Measurements from ENCODE around the gene NHLRC1.

NHLRC1 gene

DNA sequence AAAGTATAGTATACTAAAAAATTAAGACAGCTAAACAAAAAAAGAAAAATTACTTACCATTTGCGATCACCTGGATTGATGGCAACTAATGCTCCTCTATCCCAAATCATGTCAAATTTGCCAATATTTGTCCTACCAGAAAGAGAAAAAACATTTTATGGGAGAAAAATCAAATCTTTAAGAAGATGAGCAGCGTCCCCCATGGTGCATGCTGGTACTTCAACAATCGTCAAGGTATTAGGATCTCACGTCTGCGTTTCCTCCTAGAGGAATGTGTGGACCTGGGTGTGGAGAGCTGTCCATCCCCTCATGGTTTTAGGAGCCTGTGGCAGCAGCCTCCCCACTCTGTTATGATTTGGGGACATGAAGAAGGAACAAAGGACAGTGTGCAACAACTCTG is 16.4 kb upstream of the NHLRC1 start:
- no peak for DNase-seq

DNA sequence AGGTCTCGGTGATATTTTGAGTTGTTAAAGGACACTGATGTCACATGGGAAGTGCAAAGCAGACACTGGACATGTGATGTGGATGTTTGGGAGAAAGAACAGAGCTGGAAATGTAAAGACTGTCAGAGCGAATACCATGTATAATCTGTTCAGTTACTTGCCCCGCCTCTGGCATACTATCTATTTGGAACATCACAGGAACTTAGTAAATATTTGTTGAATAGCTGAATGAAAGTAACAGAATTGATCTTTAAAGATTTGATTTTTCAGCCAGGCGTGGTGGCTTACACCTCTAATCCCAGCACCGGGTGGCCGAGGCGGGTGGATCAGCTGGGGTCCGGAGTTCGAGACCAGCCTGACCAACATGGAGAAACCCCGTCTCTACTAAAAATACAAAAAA is 13.8 kb upstream of the NHLRC1 start:
- DNase-seq, result no peak

DNA sequence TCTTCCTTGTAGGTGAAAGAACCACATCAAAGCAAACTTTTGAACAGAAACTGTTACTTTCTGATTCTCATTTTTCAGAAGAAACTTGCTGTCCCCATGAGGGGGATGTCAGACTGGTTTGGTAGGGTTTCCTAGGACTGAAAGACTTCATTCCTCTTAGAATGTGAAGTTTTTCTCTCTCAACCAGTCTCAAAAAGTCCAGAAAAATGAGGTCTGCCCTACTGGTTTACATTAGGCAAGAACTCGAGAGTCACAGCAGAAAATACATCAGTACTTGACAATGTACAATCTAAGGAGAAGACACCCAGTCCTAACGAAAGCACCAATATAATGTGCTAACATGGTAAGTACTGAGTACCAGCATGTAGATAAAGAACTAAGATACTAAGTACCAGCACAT is 12.7 kb upstream of the NHLRC1 start:
- no peak for DNase-seq

DNA sequence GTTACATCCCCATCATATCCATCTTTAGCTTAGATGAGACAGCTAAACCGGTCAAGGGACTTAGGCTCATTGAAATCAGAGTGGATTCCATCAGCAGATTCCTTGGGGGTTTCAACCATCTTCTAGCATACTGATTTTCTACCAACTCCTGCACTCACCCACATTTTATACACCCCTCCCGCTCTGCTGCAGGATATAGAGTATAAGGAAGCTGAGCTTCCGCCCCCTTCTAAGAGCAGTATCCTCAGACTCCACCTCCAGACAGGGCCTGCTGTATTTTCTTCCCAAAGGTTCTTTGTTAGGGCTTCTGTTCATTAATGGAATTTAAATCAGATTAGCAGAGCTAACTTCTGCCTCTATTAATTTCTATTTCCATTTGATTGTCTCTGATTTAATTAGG is 9.9 kb upstream of the NHLRC1 start:
- DNase-seq, result no peak

DNA sequence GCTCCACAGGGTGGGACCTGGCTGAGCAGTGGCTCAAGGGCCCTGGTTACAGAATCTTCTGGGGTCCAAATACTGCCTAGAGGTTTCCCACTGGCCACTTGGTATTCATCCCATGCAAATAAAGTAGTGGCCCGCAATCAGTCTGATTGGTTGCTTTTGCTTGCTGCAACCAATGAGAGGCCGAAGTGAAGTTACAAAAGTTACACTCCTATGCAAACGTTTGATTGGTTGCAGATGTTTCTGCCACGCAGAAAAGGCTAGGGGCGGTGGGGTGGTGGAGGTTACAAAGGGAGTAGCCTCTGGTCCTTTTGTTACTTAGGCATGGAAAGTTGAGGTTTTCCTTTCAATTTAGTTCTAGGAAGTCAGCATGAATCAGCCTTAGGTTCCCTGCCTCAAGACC is 3.6 kb upstream of the NHLRC1 start:
- no peak for DNase-seq

DNA sequence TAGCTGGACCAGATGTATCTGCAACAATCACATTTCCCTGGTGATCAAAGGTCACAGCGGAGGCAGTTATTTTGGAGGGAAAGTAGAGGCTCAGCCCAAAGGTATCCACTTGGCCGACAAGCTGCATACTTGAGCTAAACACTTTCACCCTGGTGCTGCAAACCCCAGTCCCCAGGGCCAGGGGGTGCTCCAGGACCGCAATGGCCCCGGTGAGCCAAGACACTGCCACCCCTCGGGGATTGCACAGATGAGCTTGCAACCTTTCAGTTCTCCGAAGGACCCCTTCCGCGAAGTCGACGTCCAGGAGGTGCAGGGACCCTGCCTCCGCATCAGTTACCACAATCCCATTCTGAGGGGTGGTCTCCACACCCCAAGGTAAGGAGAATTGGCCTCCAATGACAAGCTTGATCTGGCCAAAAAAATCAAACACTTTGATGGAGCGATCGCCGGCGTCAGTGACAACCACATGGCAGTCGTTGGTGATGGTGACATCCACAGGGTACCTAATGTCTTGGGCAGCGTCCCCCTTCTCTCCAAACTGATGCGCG is 823 bp downstream of the NHLRC1 start:
- DNase-seq, result no peak

DNA sequence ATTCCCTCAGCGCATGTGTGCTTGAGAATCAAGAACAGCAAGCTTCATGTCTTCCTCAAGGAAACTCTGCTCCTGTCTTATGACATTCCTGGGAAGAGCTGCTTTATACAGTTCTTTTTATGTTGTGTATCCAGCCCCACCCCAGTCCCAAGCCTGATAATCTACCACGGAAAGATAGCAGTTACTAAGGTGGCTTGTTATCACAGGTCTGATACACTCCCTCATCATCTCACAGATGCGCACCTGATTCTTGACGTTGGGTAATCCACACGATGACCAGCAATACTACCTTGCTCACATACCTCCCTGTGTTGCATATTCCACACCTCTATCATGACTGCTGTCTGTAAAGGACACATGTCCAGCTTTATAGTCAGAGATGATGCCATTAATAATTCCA is 3.2 kb downstream of the NHLRC1 start:
- DNase-seq, result no peak

DNA sequence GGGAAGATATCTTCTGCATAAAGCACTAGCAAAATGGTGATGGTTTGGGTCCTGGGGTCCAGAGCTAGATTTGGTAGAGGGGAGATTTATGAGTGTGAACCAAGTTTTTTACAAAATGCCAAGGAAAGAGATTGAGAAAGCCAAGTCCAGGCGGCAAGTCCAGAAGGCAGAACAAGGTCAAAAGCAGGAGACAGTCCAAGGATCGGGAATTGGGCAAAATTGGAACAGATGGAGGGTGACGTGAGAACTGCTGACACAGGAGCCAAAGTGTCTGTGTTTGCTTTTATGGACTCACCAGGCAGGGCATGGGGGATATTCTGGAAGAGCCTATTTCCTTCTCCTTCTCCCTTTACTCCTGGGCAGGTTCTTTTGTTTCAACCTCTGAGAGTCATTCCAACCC is 4.1 kb downstream of the NHLRC1 start:
- DNase-seq, result no peak

DNA sequence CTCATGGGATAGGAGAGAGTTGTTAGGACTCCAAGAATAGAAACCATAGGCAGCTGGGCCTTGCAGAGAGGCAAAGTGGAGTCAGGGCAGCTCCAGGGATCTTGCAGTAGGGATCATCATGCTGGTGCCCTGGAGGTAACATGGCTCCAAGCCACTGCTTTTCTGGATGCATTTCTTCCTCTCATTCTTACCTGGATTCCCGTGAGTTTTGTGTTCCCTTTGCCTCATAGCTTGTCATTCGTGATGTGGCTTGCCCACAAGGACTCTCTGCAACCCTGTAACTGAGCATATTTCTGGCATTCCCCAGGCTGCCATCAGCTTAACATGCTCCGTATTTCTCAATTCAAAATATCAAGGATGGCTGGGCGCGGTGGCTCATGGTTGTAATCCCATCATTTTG is 5.3 kb downstream of the NHLRC1 start:
- no peak for DNase-seq

DNA sequence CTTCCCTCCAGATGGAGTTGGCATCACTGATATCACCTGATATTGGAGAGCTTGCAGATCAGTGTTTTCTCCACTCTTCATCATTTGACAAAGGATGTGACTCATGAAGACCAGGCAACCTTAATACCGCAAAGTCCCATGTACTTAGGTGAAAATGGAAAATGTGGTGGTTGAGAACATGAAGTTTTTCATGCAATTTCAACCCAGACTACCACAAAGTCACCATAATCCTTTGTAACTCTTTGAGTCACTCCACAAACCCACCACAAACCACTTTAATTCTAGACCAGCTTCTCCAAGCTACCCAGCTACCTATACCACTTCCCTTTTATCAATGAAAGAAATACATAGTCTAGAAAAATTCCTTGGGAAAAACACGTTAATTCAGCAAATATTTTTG is 7.1 kb downstream of the NHLRC1 start:
- no peak for DNase-seq

DNA sequence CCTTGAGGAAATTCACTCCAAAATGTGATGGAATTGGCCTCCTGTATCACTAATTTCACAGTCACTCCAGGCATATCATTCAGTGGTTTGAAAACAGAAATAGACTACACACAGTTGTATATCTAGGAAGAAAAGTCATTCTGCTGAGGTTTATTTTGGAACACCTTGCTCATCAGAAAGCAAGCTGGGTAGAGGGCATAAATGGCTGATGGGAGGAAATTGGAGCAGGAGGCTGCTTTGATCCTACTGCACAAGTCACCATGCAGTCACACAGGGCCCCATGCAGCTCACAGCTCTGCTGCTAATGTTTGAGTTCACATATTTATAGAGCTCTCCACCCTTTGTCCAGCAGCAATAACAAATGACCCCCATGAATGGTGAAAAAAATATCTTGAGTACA is 12.3 kb downstream of the NHLRC1 start:
- DNase-seq, result no peak

DNA sequence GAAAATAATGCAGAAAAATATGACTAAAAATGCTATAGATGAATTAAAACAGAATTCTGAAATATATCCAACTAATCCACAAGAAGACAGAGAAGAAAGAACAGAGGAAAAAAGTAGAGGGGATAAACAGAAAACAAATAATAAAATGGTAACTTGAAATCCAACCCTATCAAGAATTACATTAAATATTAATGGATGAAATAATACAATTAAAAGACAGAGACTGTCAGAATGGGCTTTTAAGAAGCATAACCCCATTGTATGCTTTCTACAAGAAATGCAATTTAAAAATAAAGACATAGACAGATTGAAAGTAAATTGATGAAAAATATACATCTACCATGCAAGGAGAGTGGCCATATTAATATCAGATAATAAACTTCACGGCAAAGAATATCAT is 15.4 kb downstream of the NHLRC1 start:
- no peak for DNase-seq

DNA sequence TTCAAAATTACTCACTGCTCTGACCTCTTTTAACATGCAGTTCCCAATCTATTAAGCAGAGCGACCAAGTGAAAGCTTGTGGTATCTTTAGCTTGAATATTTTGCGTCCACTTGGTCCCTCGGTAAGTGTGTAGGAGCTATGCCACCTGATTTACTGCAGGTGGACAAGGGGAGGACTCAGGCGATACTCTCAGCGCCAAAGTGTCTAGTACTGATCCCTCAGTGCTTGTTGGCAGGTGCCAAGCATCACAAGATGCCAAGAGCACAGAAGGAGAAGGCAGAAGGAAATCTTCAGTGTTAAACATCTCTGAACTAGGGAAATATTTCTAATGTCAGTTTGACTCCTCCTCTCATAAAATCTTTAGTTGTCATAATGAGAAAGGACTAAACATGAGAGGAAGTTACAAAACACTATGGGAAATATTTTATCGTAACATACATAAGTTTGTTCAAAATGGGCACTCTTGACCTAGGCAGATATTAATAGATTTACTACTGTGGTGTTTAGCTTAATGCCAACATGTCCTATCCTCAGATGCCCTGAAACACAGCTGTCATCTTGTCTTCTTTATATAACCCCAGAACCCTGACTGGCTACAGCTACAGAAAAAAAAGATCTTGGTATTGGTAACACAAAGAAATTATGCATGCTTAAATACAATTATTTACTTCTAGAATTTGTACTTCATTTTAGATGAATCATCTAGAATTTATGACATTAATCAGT is 19.5 kb downstream of the NHLRC1 start:
- no peak for DNase-seq

DNA sequence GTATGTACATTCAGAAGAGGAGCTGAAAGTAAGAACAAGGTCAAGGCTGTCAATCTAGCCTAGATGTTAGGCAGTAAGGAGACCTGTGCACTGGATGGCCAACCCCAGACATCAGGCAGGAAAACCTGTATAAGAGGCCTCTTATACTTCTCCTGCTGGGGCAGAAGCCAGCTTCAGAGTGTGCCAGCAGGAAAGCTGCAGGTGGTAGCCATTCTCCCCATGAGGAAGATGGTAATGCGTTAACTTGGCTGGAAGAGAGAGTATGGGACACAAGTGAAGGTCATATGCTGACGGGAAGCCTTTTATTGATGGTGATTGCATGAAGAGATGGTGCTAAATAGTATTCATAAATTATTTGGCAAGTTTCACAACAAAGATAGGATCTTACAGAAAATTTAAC is 20.6 kb downstream of the NHLRC1 start:
- DNase-seq, result no peak

DNA sequence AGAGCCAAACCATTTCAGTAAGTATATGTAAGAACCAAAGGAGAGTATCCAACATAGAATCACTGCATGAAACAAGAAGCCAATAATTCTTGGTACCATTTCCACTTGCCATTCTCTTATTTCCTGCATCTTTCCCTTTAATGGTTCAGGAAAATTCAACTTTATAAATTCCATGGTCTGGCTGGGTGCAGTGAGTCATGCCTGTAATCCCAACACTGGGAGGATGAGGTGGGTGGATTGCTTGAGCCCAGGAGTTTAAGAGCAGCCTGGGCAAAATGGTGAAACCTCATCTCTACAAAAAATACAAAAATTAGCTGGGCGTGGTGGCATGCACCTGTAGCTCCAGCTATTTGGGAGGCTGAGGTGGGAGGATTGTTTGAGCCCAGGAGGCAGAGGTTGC is 21.2 kb downstream of the NHLRC1 start:
- DNase-seq, result no peak

DNA sequence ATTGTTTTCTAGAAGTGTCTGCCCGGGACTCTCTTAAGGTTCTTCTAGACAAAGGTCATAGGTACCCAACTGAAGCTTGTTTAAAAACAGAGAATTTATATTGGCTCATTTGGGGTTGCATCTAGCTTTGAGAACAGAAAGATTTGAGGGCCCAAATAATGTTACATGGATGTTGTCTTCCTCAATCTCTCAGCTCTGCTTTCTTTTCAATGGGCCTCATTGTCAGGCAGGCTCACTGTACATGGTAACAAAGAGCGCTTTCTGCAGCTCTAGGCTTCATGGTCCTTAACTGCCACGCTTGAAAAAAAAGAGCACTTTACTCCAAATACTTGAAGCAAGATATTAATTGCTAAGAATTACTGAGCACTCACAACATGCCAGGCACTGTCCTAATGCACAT is 22.2 kb downstream of the NHLRC1 start:
- no peak for DNase-seq

DNA sequence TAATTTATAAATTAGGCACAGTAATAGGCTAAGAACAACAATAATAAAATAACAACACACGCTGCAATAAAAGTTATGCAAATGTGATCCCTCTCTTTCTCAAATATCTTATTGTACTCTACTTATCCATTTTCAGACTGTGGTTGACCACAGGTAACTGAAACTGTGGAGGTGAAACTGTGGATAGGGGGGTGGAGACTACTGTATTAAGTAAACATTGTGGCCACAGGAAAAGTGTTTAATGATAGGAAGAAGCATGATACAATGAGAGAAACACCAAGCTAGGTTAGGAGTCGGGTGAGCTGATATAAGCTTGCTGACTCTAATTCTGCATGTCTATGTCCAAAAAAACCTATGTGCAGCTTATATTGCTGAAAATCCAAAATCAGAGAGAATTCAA is 23.0 kb downstream of the NHLRC1 start:
- DNase-seq, result no peak

DNA sequence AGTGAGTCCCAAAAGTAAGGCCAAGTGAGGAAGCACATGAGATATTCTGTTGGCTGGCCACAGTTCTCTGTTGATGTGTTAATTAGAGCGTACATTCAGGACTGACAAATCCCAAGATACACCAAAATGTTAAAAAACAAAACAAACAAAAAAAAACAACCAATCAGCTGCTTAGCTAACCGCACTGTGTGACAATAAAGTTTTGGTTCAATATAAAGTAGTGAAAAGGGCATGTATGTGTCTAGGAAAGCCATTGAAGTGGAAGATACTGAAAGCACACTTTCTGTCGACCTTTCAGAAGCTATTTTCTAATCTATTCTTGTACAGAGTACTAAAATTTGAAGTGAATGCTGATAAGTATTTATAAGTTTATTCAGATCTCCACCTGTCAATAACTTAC is 26.1 kb downstream of the NHLRC1 start:
- no peak for DNase-seq

DNA sequence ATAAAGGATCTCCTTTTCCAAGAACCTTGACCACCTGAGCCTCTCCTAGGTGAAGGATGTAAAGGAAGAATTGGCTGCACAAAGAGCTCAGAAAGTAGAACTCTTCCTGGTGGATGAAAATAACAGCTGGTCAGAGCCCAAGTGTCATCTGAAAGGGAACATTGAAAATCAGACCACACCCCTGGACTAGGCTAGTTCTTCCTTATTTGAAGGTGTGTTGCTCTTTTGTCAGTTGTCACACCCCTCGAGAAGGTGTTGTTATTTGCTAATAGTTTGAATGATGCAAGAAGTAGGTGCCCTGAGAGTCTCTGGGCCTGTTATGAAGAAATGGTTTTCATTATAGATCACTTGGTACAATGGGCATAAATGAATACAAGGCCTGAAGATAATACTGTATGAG is 31.1 kb downstream of the NHLRC1 start:
- no peak for DNase-seq

DNA sequence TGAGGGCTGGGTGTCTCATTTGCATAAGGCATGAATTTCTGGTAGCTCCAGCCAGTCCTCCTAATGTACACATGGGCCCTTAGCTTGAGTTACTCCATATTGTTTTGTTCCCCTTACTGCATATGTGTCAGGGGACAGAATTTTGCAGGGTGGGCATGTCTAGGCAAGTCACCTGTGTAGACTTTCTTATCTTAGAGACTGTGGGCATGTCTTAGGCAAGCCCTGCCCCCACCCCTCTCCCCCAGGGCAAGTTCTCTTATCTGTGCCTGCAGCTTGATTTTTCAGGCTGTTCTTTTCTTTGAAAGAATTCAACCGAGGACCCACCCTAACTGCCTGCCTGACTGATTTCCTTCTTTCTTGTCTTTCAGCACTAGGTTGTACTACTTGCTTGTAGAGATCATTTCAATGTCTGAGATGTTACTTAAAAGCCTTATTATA is 32.1 kb downstream of the NHLRC1 start:
- no peak for DNase-seq

DNA sequence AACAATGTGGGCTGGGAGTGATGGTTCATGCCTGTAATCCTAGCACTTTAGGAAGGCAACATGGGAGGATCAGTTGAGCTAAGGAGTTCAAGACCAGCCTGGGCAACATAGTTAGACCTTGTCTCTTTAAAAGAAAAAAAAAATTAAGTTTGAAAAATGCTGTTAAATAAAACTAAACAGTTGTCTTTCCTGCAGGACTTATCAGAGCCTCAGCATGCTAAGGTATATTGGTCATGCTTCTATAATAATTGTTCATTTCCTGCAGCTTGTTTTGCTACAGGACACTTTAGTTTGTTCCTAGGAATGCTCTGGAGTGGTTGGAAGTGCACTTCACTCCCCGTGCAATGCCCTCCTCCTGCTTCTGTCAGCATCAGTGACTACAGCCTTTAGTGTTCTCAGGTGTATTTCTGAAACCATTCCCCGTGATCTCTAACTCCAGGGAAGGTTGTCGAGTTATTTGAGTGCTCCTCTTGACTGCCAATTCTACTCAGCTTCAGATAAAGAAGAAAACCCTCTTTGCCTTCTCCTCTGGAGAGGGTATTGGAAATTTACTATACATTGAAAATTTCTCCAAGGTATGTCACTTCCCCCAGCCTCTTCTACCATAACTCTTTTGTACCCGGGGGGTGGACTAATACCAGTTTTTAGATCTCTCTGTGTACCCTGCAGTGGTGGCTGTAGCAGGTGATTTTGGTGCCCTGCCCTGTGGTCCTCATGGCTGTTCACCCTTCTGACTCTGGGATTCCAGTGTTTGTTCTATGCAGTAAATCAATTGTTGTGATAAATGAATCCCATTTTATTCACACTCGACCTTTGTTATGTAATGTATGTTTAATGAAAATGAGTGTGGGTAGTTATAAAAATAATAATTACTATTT is 33.8 kb downstream of the NHLRC1 start:
- DNase-seq, result no peak

DNA sequence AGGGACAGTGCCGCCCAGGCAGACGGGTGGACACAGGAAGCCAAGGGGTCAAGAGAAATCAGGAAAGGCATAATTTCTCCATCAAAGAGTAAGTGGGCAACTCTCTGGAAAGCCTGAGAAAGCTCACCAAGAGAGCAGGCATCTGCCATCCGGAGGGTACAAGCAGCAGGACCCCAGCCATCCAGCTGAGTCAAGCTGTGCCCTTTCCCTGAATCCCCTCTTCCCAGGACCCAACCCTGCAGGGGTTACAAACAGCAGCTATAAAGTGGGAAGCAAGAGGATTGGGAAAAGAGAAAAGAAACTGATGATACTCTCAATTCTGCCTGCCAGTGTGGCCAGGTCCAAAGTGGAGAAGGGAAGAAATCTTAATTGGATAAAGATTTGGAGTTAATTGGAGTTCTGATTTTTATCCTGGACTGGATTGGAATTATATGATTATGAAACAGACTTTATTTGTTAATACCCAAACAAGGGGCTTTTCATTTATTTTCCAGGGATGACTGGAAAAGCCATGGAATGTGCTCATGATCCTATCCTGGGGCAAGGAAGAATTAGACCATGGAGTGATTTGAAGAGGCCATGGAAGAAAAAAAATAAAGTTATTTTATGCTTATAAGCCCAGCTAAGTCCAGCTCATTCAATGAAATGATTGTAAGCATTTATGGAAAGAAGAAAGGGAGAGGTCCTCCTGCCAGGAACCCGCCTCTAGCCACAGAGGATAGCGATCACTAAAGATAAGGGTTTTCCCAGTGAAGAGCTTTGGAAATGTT is 34.9 kb downstream of the NHLRC1 start:
- no peak for DNase-seq

DNA sequence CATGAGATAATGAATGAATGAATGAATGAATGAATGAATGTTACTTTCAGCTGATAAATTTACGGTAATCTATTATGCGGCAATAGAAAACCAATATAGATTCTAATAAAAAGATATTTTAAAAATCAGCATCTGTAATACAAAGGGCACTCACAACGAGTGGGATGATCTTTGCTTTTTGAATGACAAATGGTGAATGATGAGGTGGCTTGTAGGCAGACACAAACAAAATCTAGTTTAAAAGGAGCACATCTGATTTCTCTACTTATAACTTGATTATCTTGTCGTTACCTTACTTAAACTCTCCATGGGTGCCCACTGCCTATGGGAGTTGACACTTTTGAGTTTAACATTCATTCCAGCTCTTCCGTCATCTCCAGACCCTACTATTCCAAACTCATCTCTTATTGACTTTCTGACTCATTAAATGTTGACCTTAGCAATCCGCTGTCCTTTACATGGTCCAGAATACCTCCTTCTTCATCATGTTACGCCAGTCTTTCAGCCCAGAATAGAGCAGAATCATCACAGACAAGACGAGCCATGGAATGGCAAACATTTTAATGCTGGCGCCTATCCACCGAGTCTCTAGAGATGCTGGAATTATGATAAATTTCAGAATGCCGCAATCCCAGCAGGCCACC is 41.3 kb downstream of the NHLRC1 start:
- no peak for DNase-seq

Measured in activated CD8-positive, alpha-beta memory T cell treated with anti-CD3 and anti-CD28 coated beads, Interleukin-2, amount 50 U/mL, for 48 hours (primary cell).